SJSA1 (cell line): Measurements from ENCODE around the gene ERCC3. TPM values are rescaled to one million over a fixed set of nuclear protein-coding genes. Genes with fewer than 3 reads are reported as not detected.

Source experiments
- DNase-seq, 2 experiments: peaks; one replicate each; pipeline ENCODE4 v3.0.0-alpha.2; 2015 to 2020; ENCODE audit warnings: low spot score in 2 of 2, low read depth in 1 of 2
- H3K27ac ChIP-seq: fragments of 250-450 bp; sonication (Bioruptor Pico); 2 replicates; pipeline ENCODE4 v1.5.1; 2020; ENCODE audit warnings: mild to moderate bottlenecking, moderate library complexity
- H3K27me3 ChIP-seq: fragments of 250-450 bp; sonication (Bioruptor Pico); replicated peaks from 2 replicates; pipeline ENCODE4 v1.5.1; 2020; ENCODE audit warnings: mild to moderate bottlenecking, moderate library complexity
- H3K36me3 ChIP-seq: fragments of 250-450 bp; sonication (Bioruptor Pico); 2 replicates; pipeline ENCODE4 v1.5.1; 2020; ENCODE audit warnings: mild to moderate bottlenecking
- H3K4me1 ChIP-seq: fragments of 250-450 bp; sonication (Bioruptor Pico); replicated peaks from 2 replicates; pipeline ENCODE4 v1.6.1; 2021; ENCODE audit warnings: mild to moderate bottlenecking
- H3K4me3 ChIP-seq: fragments of 250-450 bp; sonication (Bioruptor Pico); 2 replicates; pipeline ENCODE4 v1.5.1; 2020; ENCODE audit warnings: mild to moderate bottlenecking
- H3K9me3 ChIP-seq: fragments of 250-450 bp; sonication (Bioruptor Pico); replicated peaks from 2 replicates; pipeline ENCODE4 v1.5.1; 2020; ENCODE audit warnings: mild to moderate bottlenecking
- total RNA-seq: library from RNA; depleted of rRNA; stranded (reverse); fragments of >200 nt; shearing (Covaris generic); gene quantifications from 2 replicates; pipeline ENCODE4 v1.2.3, GENCODE V29; 2014

The ERCC3 gene
- total RNA-seq, 1 experiment from 2014 or later = 42.0 TPM

DNA sequence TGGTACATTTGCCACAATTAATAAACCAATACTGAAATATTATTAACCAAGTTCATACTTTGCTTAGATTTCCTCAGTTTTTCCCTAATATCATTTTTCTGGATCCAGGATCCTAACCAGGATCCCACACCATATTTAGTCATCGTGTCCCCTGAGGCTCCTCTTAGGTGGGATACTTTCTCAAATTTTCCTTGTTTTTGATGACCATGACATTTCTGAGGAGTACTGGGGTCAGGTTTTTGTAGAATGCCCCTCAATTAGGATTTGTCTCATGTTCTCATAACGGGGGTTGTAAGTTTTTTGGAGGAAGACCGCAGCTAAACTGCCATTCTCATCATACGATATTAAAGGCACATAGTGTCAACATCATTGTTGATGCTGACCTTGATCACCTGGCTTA lies 15.5 kb upstream of the ERCC3 start:
- Histone ChIP-seq H3K36me3 (peaks cover 49% of the 10 kb centered on the region), H3K9me3 (no peaks in the 10 kb centered on the region), H3K27ac (no peak overlapping the region), H3K4me3 (no peak overlapping the region), H3K27me3 (no peaks in the 10 kb centered on the region), H3K4me1 (no peaks in the 10 kb centered on the region)
- DNase-seq = no peak

DNA sequence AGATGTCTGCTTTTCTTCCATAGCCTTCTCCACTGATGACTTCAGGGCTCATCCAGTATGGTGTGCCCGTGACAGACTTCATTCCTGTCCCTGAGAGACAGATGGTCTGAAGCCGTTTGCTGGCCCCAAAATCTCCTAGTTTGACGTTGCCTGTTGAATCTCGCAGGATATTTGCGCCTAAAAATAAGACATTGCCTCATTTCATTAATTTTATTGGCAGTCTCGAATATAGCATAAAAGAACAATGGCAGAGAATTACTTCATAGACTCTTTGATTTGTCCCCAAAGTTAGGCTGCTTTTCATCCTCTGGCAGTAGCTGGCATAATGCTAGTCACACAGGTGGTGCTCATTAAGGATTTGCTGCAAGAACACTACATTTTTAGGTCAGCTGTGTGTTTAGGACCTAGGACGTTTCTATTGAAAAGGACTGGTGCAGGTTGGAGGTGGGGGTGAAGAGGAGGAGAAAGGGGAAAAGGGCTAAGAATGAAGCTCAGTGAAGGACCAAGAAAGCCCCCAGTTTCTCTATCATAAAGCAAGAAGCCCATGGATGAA lies 14.7 kb upstream of the ERCC3 start:
- Histone ChIP-seq H3K27ac (no peak overlapping the region), H3K27me3 (no peaks in the 10 kb centered on the region), H3K9me3 (no peaks in the 10 kb centered on the region), H3K4me3 (no peak overlapping the region), H3K4me1 (no peaks in the 10 kb centered on the region), H3K36me3 (peaks cover 41% of the 10 kb centered on the region)
- DNase-seq = no peak

GRCh38 chr2:127305990-127306585 lies 12.1 kb upstream of the ERCC3 start:
- no peak for DNase-seq
- H3K4me3 ChIP-seq = no peak overlapping the region
- H3K4me1 ChIP-seq = no peaks in the 10 kb centered on the region
- no peak overlapping the region for H3K27ac ChIP-seq
- H3K27me3 ChIP-seq = no peaks in the 10 kb centered on the region
- H3K36me3 ChIP-seq = peaks cover 32% of the 10 kb centered on the region
- no peaks in the 10 kb centered on the region for H3K9me3 ChIP-seq

DNA sequence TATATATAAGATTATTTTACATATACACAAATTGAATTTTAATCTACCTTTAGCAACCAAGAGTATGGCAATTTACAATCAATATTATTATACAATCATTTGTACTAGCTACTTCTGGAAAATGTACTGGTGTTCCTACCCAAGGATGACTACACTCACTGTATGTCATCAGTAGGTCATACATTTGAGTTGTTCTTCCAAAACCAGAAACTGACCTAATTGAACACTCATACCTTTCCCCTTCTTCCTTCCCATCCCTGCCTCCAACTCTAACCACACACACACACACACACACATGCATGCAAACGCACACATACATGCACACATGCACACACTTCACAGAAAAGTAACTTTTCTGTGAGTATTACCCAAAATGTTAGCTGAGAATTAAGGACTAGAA lies 8.2 kb upstream of the ERCC3 start:
- H3K27ac ChIP-seq = no peak overlapping the region
- no peaks in the 10 kb centered on the region for H3K9me3 ChIP-seq
- H3K4me1 ChIP-seq = no peaks in the 10 kb centered on the region
- peaks cover 17% of the 10 kb centered on the region for H3K36me3 ChIP-seq
- no peak overlapping the region for H3K4me3 ChIP-seq
- no peaks in the 10 kb centered on the region for H3K27me3 ChIP-seq
- no peak for DNase-seq

DNA sequence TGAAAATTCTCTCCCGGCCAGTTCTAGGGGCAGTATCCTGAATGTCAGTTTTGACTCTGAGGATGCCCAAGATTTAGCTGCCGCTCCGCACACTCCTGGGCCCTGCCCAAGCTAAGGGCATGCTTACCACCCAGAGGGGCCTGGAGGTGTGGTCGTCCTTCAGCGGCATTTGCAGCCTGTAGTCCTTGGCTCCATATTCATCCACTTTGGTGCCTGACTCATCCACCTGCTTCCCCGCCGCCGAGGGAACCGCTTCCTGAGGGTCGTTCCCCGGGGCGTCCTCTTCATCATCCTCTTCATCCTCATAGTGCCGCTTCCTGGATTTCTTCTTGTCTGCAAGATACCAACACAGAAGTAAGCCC lies 577 bp downstream of the ERCC3 start:
- Histone ChIP-seq H3K27me3 (no peaks in the 10 kb centered on the region), H3K4me3 (peak overlapping the region; percentile 90), H3K9me3 (no peaks in the 10 kb centered on the region), H3K27ac (peak overlapping the region; percentile 48; the same call in 1 of the 2 replicates), H3K36me3 (peaks cover 55% of the 10 kb centered on the region), H3K4me1 (peaks cover 7% of the 10 kb centered on the region; the same call in 1 of the 2 replicates)
- DNase-seq = no peak

DNA sequence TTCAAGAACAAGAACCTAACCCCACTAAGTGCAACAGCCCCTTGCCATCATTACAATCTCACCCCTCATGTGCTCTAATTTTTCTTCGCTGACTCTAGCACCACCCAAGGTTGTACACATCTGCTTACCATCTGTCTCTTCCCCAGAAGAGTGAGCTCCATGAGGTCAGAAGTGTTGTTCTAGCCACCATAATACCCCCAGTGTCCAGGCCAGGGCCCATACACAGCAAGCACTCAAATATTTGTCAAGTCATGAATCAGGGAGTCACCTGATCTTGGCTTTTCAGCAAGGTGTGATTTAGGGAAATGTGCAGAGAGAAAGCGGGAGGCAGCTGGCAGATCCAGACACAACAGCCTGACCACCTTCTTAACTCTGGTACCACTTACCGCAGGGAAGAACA lies 5.7 kb downstream of the ERCC3 start:
- H3K4me1 ChIP-seq = peaks cover 3% of the 10 kb centered on the region; the same call in 1 of the 2 replicates
- H3K27ac ChIP-seq = no peak overlapping the region
- no peak overlapping the region for H3K4me3 ChIP-seq
- no peak for DNase-seq
- H3K9me3 ChIP-seq = no peaks in the 10 kb centered on the region
- peaks cover 100% of the 10 kb centered on the region for H3K36me3 ChIP-seq
- H3K27me3 ChIP-seq = no peaks in the 10 kb centered on the region

DNA sequence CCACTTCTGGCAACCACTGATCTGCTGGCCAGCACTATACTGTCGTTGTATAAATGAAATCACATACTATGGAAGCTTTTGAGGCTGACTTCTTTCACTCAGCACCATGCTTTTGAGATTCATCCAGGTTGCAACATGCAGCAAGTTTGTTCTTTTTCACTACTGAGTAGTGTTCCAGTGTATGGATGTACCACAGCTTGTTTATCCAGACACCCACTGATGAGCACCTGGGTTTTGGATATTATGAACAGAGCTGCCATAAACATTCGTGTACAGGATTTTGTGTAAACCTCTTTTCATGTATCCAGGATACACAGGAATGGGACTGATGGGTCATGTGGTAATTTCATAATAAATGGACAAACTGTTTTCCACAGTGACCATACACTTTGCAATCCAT lies 10.7 kb downstream of the ERCC3 start:
- Histone ChIP-seq H3K27ac (no peak overlapping the region), H3K9me3 (no peaks in the 10 kb centered on the region), H3K36me3 (peaks cover 97% of the 10 kb centered on the region), H3K4me3 (no peak overlapping the region), H3K27me3 (no peaks in the 10 kb centered on the region), H3K4me1 (no peaks in the 10 kb centered on the region)
- DNase-seq = no peak

DNA sequence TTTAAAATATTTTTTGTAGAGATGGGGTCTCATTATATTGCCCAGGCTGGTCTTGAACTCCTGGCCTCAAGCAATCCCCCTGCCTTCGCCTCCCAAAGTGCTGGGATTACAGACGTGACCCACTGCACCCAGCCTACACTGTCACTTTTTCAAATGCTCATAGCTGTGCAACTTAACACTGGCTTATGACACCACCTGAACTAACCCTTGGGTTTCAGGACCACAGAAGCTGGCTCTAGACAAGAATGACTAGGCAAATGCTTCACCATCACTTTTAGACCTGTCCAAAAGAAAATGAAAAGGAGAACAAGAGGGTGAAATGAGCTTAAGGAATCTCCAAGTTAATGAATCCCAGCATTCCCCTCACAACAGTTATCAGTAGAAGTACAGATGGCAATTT lies 13.3 kb downstream of the ERCC3 start:
- no peak overlapping the region for H3K27ac ChIP-seq
- DNase-seq = no peak
- H3K36me3 ChIP-seq = peaks cover 97% of the 10 kb centered on the region

GRCh38 chr2:127279781-127280180 lies 14.2 kb downstream of the ERCC3 start:
- Histone ChIP-seq H3K4me1 (no peaks in the 10 kb centered on the region), H3K9me3 (no peaks in the 10 kb centered on the region), H3K36me3 (peaks cover 97% of the 10 kb centered on the region), H3K27me3 (no peaks in the 10 kb centered on the region), H3K27ac (no peak overlapping the region), H3K4me3 (no peak overlapping the region)
- no peak for DNase-seq

More for the DNA sequence above, 13.3 kb downstream of the ERCC3 start:
- Histone ChIP-seq H3K4me1 (no peaks in the 10 kb centered on the region), H3K27me3 (no peaks in the 10 kb centered on the region), H3K9me3 (no peaks in the 10 kb centered on the region), H3K4me3 (no peak overlapping the region)

DNA sequence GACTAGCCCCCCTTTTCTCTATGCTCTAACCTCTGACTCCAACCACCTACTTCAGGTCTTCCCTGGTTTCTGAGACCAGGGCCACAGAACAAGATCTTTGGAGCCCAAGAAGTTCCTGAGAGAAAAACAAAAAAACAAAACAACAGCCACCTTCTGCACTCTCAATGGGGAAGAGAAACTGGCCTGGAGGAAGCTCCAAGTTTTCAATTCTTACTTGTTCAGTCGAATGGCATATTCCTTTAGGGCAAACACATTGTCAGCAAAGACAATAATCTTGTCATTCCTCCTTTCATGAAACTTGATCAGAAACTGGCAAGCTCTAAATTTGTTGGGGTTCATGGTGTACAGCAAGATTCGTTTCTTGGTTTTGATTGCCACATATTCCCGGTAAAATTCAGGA lies 15.0 kb downstream of the ERCC3 start:
- DNase-seq = no peak
- no peak overlapping the region for H3K4me3 ChIP-seq
- no peak overlapping the region for H3K27ac ChIP-seq
- no peaks in the 10 kb centered on the region for H3K9me3 ChIP-seq
- H3K27me3 ChIP-seq = no peaks in the 10 kb centered on the region
- no peaks in the 10 kb centered on the region for H3K4me1 ChIP-seq
- peaks cover 95% of the 10 kb centered on the region for H3K36me3 ChIP-seq

DNA sequence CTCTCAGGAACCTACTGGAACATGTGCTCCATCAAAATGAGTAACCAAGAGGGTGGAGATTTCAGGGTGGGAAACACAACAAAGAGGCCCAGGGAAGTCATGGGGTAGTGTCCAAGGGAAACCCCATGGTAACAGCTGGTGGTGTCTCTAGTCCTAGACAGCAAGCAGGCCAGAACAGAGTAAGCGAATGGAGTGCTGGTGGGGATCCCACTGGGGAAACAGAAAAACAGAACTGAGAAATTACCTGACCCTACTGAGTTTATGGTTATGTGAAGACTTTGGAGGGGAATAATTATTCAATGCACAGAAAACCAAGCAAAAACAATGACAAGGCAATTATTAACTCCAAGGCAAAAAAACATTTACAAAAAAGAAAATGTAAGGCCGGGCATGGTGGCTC lies 16.9 kb downstream of the ERCC3 start:
- Histone ChIP-seq H3K9me3 (no peaks in the 10 kb centered on the region), H3K4me1 (no peaks in the 10 kb centered on the region), H3K36me3 (peaks cover 93% of the 10 kb centered on the region), H3K4me3 (no peak overlapping the region), H3K27ac (no peak overlapping the region), H3K27me3 (no peaks in the 10 kb centered on the region)
- DNase-seq = no peak

- Histone ChIP-seq H3K27ac (no peak overlapping the region), H3K4me3 (no peak overlapping the region), H3K9me3 (no peaks in the 10 kb centered on the region), H3K4me1 (no peaks in the 10 kb centered on the region), H3K27me3 (no peaks in the 10 kb centered on the region), H3K36me3 (peaks cover 93% of the 10 kb centered on the region)
- DNase-seq = no peak
These were observed 18.2 kb downstream of the ERCC3 start for GRCh38 chr2:127275789-127276188.

- H3K27me3 ChIP-seq = no peaks in the 10 kb centered on the region
- no peak overlapping the region for H3K27ac ChIP-seq
- no peaks in the 10 kb centered on the region for H3K9me3 ChIP-seq
- DNase-seq = no peak
- peaks cover 93% of the 10 kb centered on the region for H3K36me3 ChIP-seq
- no peak overlapping the region for H3K4me3 ChIP-seq
- no peaks in the 10 kb centered on the region for H3K4me1 ChIP-seq
These were observed 18.6 kb downstream of the ERCC3 start for GRCh38 chr2:127275356-127275755.

- Histone ChIP-seq H3K9me3 (no peaks in the 10 kb centered on the region), H3K27ac (no peak overlapping the region), H3K4me1 (no peaks in the 10 kb centered on the region), H3K4me3 (no peak overlapping the region), H3K27me3 (no peaks in the 10 kb centered on the region), H3K36me3 (peaks cover 79% of the 10 kb centered on the region)
- DNase-seq = no peak
These were observed 23.3 kb downstream of the ERCC3 start for GRCh38 chr2:127270663-127271062.
